ENCODE data around the gene CAMTA1.

CAMTA1 gene

DNA sequence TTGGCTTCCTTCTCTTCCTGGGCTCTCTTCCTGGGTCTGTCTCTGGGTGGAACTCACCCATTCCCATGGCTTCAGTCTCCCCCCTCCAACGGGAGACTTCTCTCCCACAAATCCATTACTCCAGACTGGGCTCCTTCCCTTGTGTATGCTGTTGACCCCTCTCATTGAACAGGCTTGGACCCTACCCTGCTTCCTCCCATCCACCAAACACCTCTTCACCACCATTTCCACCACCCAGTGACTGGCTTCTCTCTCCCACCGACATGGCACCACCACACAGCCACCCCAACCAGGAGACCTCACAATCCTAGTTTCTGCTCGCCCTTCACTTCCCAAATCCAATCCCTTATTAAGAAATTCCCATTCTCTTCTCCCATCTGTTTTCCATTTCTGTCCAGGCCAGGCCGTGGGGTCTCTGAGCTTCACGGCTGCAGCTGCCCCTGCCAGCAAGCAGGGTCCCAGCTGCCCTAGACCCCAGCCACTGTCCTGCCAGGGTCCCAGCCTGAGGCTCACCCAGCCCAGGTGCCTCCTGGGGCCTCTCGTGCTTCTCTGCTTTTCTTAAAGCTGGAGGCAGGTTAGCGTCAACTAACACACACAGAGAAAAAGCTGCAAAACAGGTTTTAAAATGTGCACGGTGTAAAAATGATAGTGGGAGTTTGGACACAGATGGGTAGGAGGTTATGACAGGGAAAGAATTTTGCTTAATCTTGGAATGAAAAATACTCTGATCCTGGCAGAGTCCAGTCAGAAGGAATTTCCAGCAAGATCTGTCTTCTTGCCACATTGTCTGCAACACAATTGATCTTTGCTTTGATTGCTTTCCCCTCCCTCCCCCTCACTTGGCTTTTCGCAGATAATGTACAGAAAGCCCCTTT is 602.0 kb downstream of the CAMTA1 start:
- DNase-seq (ENCODE audit: low spot score): no peak

DNA sequence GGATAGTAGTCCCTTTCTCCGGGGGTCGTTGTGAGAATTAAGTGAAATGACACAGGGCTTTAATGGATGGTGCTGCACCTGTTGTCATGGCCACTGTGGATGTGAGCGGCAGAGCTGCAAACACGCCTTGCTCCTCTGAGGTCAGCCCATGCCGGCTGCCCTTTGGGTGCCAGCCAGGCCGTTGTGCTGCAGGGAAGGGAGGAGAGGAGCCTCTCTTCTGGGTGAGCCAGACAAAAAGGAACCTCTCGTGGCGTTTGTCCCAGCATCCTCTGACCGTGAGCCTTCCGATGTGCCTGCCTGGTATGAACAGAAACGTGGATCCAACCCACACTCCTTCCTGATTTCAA is 602.9 kb downstream of the CAMTA1 start:
- no peak for DNase-seq (ENCODE audit: low spot score)

DNA sequence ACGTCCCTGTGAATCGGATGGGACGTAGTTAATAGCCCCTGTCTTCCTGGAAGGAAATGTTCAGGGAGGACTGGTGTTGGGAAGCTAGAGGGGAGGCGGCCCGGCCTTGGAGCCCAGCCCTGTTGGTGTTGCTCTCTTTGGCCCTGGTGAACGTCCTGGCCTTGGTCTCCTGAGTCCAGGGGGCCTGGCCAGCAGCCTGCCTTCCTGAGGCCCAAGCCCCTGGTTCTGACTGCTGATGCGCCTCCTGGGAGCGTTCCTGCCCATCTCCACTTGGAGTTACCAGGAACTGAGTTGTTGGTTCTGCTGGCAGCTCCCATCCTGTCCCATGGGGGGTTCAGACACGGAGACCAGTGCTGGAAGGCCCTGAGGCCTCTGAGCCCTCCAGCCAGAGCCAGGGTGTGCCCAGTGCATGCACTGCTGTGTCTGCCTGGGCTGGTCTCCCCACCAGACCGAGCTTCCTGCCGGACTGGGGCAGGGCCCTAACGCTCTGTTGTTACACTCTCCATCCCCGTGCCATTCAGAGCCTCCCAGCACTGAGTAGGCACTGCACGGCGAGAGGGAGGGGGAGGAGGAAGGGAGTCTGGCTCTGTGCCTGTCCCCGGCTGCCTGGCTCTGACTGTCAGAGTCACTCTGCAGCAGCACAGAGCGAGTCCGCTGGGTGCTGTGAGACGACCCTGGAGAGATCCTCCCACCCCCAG is 603.4 kb downstream of the CAMTA1 start:
- DNase-seq (ENCODE audit: low spot score): no peak

DNA sequence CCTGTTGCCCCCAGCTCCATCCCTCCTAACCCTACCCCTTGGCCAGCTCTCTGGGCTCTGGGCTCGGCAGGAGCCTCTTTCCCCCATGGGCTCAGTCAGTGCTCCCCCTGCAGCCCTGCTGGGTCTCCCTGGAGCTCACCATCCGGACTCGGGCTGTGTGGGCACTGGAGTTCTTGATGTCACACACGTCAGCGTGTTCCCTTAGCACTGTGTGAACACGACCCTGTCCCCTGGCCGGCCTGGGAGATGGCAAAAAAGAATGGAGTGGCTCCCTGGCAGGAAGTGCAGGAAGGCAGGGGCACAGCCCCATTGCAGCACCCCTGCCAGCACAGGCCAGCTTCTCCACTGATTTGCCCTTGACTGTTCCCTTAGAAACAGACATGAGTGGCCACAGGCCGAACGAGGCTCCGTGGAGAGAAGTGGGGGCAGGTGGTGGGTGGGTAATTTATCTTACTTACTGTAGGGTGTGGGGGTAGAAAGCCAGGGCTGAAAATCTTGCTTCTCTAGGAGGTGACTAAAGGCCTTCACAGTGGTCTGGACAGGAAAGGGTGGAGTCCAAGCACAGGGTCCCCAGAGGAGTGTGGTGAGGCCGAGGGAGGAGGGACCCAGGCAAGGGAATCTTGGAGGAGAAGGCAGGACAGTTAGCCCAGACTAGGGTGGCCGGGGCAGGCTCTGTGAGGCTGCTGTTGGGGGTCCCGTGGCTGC is 604.1 kb downstream of the CAMTA1 start:
- no peak for DNase-seq (ENCODE audit: low spot score)

DNA sequence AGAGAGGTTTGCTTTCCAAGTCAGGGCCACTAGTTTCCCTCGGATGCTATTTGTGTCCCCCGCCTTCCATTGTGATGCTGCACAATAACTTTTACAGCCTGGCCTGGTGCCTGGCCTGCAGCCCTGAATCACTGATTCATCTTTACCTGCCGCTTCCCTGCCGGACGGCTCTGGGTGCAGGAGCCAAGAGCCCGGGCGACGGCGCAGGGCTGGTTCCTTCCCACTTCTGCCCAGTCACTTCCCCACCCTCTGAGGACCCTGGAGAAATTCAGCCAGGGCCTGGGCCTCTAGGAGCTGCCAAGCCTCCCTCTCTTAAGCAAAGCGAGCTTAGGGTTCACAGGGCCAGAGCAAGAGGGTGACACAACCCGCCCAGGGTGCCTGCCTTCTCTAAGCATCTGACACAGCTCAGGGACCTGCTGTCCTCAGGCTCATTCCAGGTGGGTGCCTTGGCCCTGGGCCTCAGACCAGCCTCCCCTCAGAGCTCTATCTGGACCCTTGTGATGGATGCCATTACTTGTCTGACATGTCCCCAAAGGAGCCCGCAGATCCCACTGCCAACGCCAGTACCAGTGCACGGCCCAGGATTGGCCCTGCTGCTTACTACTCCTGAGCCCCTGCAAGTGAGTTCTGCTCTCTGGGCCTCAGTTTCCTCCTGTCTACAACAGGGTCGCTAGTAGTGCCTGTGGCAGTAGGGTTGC is 604.8 kb downstream of the CAMTA1 start:
- DNase-seq (ENCODE audit: low spot score): no peak

DNA sequence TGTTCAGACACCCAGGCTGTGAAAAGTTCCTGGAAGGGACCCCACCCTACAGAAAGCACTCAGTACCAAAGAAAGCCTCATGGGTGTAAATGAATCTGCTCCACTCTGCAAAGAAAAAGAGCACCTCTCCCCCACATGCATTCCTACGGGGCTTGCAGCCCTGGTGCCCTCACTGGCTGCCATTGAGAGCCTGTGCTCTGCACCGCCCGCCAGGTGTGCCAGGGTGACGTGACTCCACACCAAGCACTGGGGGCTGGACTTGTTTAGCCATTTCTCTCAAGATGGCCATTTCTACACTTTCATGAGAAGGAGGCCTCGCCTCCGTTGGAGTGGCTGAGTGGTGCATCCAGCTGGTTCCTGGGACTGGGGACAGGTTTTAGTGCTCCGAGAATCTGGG is 605.3 kb downstream of the CAMTA1 start:
- no peak for DNase-seq (ENCODE audit: low spot score)

DNA sequence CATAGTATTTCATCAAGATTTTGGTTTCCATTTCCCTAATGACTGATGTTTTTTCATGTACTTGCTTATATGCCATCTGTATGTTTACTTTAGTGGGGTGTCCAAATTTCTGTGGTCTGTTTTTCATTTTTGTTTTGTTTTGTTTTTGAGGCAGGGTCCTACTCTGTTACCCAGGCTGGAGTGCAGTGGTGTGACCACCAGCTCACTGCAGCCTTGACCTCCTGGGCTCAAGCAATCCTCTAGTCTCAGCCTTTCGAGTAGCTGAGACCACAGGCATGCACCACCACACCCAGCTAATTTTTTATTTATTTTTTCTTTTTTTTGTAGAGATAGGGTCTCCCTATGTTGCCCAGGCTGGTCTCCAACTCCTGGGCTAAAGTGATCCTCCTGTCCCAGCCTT is 607.9 kb downstream of the CAMTA1 start:
- DNase-seq (ENCODE audit: low spot score): no peak

DNA sequence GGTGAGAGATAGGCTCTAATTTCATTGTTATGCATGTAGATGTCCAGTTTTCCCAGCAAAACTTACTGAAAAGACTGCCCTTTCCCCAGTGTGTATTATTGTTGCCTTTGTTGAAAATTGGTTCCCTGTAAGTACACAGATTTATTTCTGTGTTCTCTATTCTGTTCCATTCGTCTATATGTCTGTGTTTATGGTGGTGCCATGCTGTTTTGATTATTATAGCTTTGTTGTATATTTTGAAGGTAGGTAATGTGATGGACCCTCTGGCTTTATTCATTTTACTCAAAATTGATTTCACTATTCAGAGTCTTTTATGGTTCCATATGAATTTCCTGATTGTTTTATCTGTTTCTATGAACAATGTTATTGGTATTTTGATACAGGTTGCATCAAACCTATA is 610.0 kb downstream of the CAMTA1 start:
- DNase-seq (ENCODE audit: low spot score): no peak

DNA sequence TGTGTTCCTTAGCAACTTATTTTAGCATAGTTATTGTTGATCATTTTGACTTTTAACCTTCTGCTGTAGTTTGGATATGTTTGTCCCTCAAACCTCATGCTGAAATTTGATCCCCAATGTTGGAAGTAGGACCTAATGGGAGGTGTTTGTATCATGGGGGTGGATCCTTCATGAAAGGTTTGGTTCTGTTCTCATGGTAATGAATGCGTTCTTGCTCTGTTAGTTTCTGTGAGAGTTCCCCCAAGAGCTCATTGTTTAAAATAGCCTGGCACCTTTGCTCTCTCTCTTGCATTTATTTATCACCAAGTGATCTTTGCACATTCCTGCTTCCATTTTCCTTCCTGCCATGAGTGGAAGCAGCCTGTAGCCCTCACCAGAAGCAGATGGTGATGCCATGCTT is 613.7 kb downstream of the CAMTA1 start:
- DNase-seq (ENCODE audit: low spot score): no peak

DNA sequence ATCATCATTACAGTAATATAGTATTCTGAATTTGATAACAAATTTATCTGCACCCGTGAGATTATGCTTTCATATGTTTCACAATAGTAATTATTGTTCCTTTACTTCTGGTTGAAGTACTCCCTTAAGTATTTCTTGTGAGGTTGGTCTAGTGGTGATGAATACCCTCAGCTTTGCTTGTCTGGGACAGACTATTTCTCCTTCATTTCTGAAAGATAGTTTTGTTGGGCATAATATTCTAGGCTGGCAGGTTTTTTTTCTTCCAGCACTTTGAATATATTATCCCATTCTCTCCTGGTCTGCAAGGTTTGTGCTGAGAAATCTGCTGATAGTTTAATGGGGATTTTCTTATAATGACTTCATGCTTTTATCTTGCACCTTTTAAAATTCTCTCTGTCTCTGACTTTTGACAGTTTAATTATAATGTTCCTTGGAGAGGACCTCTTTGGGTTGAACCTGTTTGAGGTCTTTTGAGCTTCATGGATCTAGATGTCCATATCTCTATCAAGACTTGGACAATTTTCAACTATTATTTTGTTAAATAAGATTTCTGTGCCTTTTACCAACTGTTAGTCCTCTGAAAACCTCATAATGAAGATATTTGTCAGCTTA is 614.4 kb downstream of the CAMTA1 start:
- DNase-seq (ENCODE audit: low spot score): no peak

DNA sequence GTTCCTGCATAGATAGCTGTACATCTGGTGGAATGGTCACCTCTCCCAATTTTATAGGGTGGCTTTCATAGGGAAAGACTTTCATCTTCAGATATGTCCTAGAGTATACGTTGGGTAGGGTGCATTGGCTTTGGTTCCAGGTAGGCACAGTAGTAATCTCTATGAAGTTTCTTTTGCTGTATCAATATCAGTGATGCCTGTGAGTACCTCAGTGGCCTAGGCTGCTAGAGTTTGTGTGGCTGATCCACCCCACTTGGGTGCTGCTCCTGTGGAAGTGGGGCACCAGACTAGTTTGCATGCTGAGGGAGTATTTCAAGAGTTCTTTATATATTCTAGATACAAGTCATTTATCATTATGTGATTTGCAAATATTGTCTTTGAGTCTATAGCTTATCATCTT is 615.3 kb downstream of the CAMTA1 start:
- no peak for DNase-seq (ENCODE audit: low spot score)

DNA sequence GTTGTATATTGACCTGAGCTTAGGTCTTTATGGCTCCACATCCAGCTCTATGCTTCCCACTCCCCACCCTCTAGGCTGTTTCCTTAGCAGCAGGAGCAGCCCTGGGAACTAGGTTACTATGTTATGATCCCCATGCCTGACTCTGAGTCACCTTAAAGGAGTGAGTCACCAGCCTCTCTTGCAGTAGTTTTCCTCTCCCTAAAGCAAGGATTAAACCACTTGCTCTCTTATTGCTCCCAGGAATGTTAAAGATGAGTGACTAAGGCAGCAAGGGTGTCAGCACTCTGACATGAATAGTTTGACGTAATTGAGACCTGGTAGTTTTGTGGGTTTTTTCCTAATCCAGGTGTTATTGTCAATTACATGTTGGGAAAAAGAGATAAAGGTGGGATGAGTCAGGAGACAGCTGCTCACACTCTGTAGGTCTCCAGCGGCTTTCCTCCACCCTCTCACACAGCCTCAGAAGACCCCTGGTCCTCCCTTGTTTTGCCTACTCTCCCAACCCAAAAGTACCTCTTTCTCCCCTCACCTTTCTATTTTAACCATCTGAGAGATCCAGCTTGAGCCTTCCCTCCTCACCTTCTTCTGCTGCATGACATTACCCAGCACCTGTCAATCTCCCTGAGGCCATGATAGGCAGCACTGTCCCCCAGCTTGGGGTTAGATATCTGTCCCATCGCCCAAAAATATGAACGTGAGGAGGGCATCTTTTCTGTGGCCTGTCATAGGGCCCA is 616.7 kb downstream of the CAMTA1 start:
- DNase-seq (ENCODE audit: low spot score): peak; percentile 91

DNA sequence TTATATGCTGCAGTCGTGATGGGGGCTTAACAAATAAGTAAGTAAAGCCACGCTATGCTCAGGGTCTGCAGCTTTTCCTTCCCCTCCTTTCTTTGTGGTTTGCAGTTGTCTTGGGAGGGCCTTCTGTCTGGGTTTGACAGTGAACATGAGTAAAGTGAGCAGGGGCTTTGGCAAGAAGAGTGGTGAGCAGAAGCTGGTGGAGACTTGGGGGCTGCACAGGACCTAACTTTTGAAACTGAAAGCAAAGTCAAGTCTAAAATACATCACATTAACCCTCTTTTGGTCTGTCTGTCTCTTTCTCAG is 617.2 kb downstream of the CAMTA1 start:
- DNase-seq (ENCODE audit: low spot score): no peak

DNA sequence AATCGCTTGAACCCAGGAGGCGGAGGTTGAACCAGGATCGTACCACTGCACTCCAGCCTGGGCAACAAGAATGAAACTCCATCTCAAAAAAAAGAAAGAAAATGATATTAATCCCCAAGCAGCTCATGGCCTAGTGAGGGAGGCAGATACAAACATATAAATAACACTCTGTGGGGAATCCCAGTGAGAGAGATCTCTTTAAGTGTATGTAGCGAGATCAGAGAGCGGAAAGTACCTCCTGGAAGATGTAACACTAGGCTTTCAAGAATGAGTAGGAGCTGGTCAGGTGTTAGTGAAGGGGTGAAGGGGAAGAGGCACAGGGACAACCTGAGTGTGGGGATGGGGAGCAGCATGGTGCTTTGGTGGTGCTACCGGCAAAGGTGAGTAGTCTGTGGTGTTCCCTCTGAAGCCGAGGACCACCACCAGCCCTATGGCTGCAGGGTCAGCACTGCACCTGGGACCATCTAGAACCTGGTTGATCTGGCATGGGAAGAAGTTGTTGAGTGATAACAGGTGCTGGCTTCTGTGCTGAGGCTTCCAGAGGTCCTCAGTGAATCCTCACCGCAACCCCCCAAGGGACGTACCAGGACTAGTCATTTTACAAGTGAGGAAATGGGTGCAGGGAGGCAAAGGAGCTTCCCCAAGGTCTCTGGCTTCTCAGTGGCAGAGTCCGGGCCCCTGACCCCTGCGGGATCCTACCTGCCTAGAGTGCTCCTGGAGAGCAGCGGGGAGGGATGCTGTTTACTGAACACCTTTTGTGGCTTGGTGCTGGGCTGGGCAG is 618.2 kb downstream of the CAMTA1 start:
- no peak for DNase-seq (ENCODE audit: low spot score)

DNA sequence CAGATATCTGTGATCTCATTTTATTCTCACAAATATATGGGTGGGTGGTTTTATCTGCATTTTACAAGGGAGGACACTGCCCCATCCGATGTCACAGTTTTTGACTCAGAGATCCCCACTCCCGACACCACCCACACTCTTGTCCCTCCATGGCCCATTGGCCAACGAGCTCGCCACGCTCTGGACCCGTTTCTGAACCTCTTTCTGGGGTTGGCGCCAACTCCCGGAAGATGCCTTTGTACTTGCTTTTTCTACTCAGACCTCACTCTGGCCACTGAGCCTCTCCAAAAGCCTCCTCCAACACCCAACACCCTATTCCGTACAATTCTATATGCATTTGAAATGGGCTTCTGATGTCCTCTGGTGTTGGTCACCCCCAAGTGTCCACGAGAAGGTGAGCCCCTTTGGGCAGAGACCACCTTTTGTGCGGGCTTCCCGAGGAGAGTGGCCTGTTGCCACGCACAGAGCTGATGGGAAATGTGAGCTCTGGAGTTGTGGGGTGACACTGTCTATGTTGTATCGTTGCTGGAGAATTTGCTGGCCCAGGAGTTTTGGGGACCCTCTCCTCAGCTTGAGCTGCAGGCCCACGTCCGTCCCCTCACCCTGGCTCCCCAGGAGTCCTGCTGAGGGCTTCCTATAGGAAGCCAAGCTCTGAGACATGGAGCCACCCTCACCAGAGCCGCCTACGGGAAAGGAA is 618.9 kb downstream of the CAMTA1 start:
- no peak for DNase-seq (ENCODE audit: low spot score)

DNA sequence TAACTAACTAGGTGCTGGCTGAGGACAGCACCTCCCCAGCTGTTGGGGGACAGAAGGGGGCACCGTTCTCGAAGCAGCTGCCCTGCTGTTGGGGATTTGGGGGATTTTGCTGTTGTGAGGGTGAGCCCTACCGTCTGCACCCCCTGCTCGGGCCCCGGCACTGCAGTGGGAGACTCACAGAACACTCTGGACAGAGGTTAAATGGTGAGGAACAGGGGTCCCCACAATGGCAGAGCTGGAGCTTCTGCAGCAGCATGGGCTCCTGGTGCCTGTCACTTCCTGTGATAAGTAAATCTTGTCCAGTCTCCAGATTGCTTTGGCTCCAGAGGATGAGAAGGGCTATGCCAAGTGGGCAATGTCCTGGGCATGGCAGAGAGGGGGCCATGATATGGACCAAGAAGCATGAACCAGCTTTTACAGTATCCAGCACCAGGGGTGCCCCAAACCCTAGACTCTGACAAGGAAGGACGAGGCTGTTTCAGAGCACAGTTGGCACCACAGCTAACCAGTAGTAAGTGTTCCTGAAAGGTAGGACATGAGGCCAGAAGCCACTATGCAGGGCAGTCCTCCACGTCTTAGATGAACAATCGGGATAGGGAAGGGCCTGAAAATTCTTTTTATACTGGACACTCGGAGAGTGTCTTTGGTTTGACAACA is 620.7 kb downstream of the CAMTA1 start:
- no peak for DNase-seq (ENCODE audit: low spot score)

DNA sequence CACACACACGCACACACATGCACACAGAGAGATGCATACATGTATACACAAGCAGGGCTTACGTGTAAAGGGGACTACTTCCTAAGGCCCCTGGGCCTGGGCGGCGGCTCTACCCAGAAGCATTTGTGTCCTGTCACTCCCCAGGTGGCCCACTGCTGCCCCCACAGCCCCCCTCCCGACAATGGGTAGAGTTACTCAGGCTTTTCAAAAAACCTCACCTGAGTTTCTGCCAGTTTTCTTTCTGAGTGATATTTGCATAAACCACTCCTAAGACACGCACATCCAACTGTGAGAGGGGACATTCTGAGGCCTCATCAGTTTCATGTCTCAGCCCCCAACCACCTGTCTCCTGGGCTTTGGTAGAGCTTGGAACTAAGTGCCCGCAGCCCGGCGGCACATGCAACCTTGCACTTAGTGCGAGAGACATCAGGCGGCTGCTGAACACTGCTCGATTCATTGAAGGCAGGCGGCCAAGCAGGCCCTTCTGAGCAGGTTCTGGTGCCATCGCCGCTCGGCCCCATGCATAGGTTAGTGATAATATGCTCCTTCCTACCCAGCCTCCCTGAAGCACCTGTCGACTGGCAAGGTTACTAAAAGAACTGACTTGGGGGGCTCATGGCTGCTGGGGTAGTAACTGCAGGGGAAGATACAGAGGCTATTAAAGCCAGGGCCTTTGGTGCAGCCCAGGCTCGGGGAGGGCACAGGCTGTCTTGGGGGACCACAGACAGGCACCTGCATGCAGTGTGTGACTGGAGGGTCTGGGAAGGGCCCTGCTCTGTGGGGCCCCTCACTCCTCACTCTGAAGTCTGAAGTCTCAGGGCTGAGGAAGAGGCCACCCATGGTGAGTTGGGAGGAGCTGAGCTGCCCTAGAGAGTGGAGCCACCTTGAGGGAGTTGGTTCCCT is 621.6 kb downstream of the CAMTA1 start:
- no peak for DNase-seq (ENCODE audit: low spot score)

DNA sequence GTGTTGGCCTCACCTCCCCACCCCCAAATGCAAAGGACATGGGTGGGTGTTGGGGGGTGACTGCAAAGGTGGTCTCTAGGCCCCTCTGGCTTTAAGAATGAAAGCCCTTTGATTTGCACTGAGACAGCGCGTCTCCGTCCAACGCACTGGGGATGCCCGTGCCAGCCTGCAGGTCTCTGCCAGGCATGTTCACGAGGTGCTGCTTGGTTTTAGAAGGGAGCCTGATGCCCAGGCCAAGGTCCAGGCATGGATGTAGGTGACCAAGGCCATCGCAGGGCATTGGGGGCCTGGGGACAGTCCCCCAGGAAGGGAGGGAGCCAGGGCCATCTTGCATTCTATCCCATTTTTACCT is 622.3 kb downstream of the CAMTA1 start:
- no peak for DNase-seq (ENCODE audit: low spot score)

Measured in COLO829 (cell line).